SKM-1 (cell line): Measurements from ENCODE around the gene MAP2K5.

ENCODE experiments used
- DNase-seq: peaks from one replicate; lab custom pipeline; 2025; ENCODE audit not compliant: unreplicated experiment; lab: John Stamatoyannopoulos, UW

Gene MAP2K5

GRCh38 chr15:67820992-67821783 lies 278.7 kb downstream of the MAP2K5 start:
- no peak for DNase-seq

- no peak for DNase-seq
Measured at GRCh38 chr15:67821784-67822440, 279.4 kb downstream of the MAP2K5 start.

GRCh38 chr15:67822537-67823313 lies 280.2 kb downstream of the MAP2K5 start:
- no peak for DNase-seq

- DNase-seq = no peak
Measured at GRCh38 chr15:67823314-67824196, 281.1 kb downstream of the MAP2K5 start.

GRCh38 chr15:67824197-67824968 lies 281.9 kb downstream of the MAP2K5 start:
- no peak for DNase-seq

- DNase-seq = no peak
Measured at GRCh38 chr15:67824976-67825880, 282.7 kb downstream of the MAP2K5 start, which contains the start of gene SKOR1. SKOR1 (plus strand) TSS chr15:67825509; CDS start chr15:67825603, 94 bp downstream.

- DNase-seq = no peak
Measured at GRCh38 chr15:67825881-67826716, 283.6 kb downstream of the MAP2K5 start.

GRCh38 chr15:67826717-67827561 lies 284.4 kb downstream of the MAP2K5 start:
- DNase-seq = no peak

- no peak for DNase-seq
Measured at GRCh38 chr15:67827562-67828277, 285.2 kb downstream of the MAP2K5 start.

GRCh38 chr15:67828278-67828968 lies 285.9 kb downstream of the MAP2K5 start:
- DNase-seq = no peak

- DNase-seq = no peak
Measured at GRCh38 chr15:67828969-67829646, 286.6 kb downstream of the MAP2K5 start.

GRCh38 chr15:67829647-67830504 lies 287.4 kb downstream of the MAP2K5 start:
- no peak for DNase-seq

- DNase-seq = no peak
Measured at GRCh38 chr15:67831363-67831762, 288.9 kb downstream of the MAP2K5 start.

- DNase-seq = no peak
Measured at GRCh38 chr15:67832031-67832551, 289.6 kb downstream of the MAP2K5 start.
